HCT116 (cell line): ENCODE measurements around the gene PRKCA.

Experiments used
- CTCF ChIP-seq, 3 experiments: fragments of 200-600 bp in 1 of 3; sonication (generic) in 1 of 3; IDR thresholded peaks in 2 of 3; conservative IDR thresholded peaks in 1 of 3; 2 replicates each; pipeline ENCODE4 v1.5.1; 2012 to 2017; ENCODE audit warnings: low read depth in 2 of 3, low read length in 2 of 3, antibody characterized with exemption in 1 of 3, borderline replicate concordance in 1 of 3, control low read depth in 1 of 3, mild to moderate bottlenecking in 1 of 3, mixed read lengths in 1 of 3, mixed run types in 1 of 3, moderate library complexity in 1 of 3; ENCODE audit not compliant: insufficient read depth in 1 of 3
- ELF1 ChIP-seq: IDR thresholded peaks from 2 replicates; pipeline ENCODE4 v1.6.1; 2012; ENCODE audit warnings: low read depth, borderline replicate concordance
- FOSL1 ChIP-seq: IDR thresholded peaks from 2 replicates; pipeline ENCODE4 v1.6.1; 2012; ENCODE audit warnings: low read depth
- JUND ChIP-seq: IDR thresholded peaks from 2 replicates; pipeline ENCODE4 v1.6.1; 2012
- POLR2A ChIP-seq: IDR thresholded peaks from 2 replicates; pipeline ENCODE4 v1.7.0; 2011; ENCODE audit warnings: borderline replicate concordance; ENCODE audit not compliant: insufficient read depth, insufficient read length; ENCODE audit errors: extremely low read depth
- POLR2AphosphoS5 ChIP-seq: IDR thresholded peaks from 2 replicates; pipeline ENCODE4 v1.6.1; 2011; ENCODE audit warnings: mild to moderate bottlenecking, low read depth, low read length, moderate library complexity
- YY1 ChIP-seq: IDR thresholded peaks from 2 replicates; pipeline ENCODE4 v1.6.1; 2011; ENCODE audit warnings: low read length, low read depth, moderate library complexity, mild to moderate bottlenecking; ENCODE audit not compliant: insufficient replicate concordance; ENCODE audit errors: extremely low read depth
- ZNF274 ChIP-seq: fragments of 200-500 bp; sonication (Bioruptor generic); IDR thresholded peaks from 2 replicates; pipeline ENCODE4 v1.6.1; 2014; ENCODE audit warnings: mild to moderate bottlenecking, low read depth, low read length, inconsistent platforms
- TF ChIP-seq, protein P1 (sequence below): IDR thresholded peaks from 2 replicates; pipeline ENCODE4 v1.6.1; 2012

- TF ChIP-seq CTCF (IDR thresholded peaks at IDR 0.05 in 2 of 3, conservative IDR thresholded peaks at IDR 0.05 in 1 of 3; ENCODE audit: borderline replicate concordance in 1 of 3, insufficient read depth in 1 of 3, low read depth in 2 of 3, low read length in 2 of 3): no peak
- TF ChIP-seq ZNF274: no peak
- no peak for TF ChIP-seq POLR2A
- TF ChIP-seq FOSL1: no peak
- no peak for TF ChIP-seq YY1
- TF ChIP-seq JUND: no peak
- TF ChIP-seq ELF1: no peak
- TF ChIP-seq, protein P1, sequence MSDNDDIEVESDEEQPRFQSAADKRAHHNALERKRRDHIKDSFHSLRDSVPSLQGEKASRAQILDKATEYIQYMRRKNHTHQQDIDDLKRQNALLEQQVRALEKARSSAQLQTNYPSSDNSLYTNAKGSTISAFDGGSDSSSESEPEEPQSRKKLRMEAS: no peak
- TF ChIP-seq POLR2AphosphoS5: no peak
These were observed 183.0 kb downstream of the PRKCA start for GRCh38 chr17:66485309-66485947.
